Hepatocyte (in vitro differentiated cells): ENCODE measurements around the gene ADGRD1. TPM values are rescaled to one million over a fixed set of nuclear protein-coding genes. Genes with fewer than 3 reads are reported as not detected.

Experiments
- DNase-seq: peaks from one replicate; pipeline ENCODE4 v3.0.0-alpha.2; 2016; ENCODE audit warnings: low spot score
- H2AFZ ChIP-seq: fragments of 200-600 bp; sonication (generic); 2 replicates; pipeline ENCODE4 v1.6.0; 2016; ENCODE audit warnings: antibody characterized with exemption, mild to moderate bottlenecking
- H3K27ac ChIP-seq: fragments of 200-600 bp; sonication (generic); 2 replicates; pipeline ENCODE4 v1.5.1; 2016; ENCODE audit warnings: mild to moderate bottlenecking
- H3K27me3 ChIP-seq: fragments of 200-600 bp; sonication (generic); 2 replicates; pipeline ENCODE4 v1.6.1; 2016
- H3K36me3 ChIP-seq: fragments of 200-600 bp; sonication (generic); replicated peaks from 2 replicates; pipeline ENCODE4 v1.5.1; 2016; ENCODE audit warnings: low read depth; ENCODE audit not compliant: insufficient read depth
- H3K4me1 ChIP-seq: fragments of 200-600 bp; sonication (generic); 2 replicates; pipeline ENCODE4 v1.5.1; 2016; ENCODE audit warnings: mild to moderate bottlenecking, moderate library complexity; ENCODE audit not compliant: insufficient read depth
- H3K4me2 ChIP-seq: fragments of 200-600 bp; sonication (generic); 2 replicates; pipeline ENCODE4 v1.6.0; 2016
- H3K4me3 ChIP-seq: fragments of 200-600 bp; sonication (generic); 2 replicates; pipeline ENCODE4 v1.5.1; 2016; ENCODE audit warnings: mild to moderate bottlenecking
- H3K79me2 ChIP-seq: fragments of 200-600 bp; sonication (generic); 2 replicates; pipeline ENCODE4 v1.6.0; 2017; ENCODE audit warnings: mild to moderate bottlenecking
- H3K9me2 ChIP-seq: fragments of 200-600 bp; sonication (generic); replicated peaks from 2 replicates; pipeline ENCODE4 v1.6.0; 2017; ENCODE audit warnings: mild to moderate bottlenecking; ENCODE audit not compliant: insufficient read depth
- H3K9me3 ChIP-seq: fragments of 200-600 bp; sonication (generic); 2 replicates; pipeline ENCODE4 v1.5.1; 2016; ENCODE audit warnings: low read depth, mild to moderate bottlenecking
- H4K20me1 ChIP-seq: fragments of 200-600 bp; sonication (generic); 2 replicates; pipeline ENCODE4 v1.6.0; 2016; ENCODE audit warnings: mild to moderate bottlenecking; ENCODE audit not compliant: insufficient read depth, poor library complexity, severe bottlenecking
- EZH2 ChIP-seq: fragments of 200-600 bp; sonication (generic); IDR thresholded peaks from 2 replicates; pipeline ENCODE4 v1.6.1; 2016; ENCODE audit warnings: antibody characterized with exemption, mild to moderate bottlenecking, borderline replicate concordance
- EZH2phosphoT487 ChIP-seq: fragments of 200-600 bp; sonication (generic); IDR thresholded peaks from one replicate; pipeline ENCODE4 v1.6.1; 2018; ENCODE audit warnings: antibody characterized with exemption, mild to moderate bottlenecking, low read depth, moderate library complexity; ENCODE audit not compliant: unreplicated experiment, severe bottlenecking
- WGBS: methylation state at CpG from one replicate; pipeline ENCODE4 v1.1.6; 2016; ENCODE audit warnings: low lambda C conversion rate; ENCODE audit errors: missing lambda C conversion rate; 5-methylcytosine and 5-hydroxymethylcytosine counted together
- polyA plus RNA-seq: library from polyadenylated mRNA; unstranded; fragments of >200 nt; fragmentation: Nextera tagmentation; extraction: Ambion mirVana; gene quantifications from 2 replicates; pipeline ENCODE4 v1.2.1, GENCODE V29; 2016
- total RNA-seq: library from RNA; depleted of rRNA; stranded (reverse); fragments of >200 nt; gene quantifications from 2 replicates; pipeline ENCODE4 v1.2.3, GENCODE V29; 2014
- TF ChIP-seq, protein P1 (sequence below): fragments of 200-600 bp; sonication (generic); IDR thresholded peaks from 2 replicates; pipeline ENCODE4 v1.5.1; 2016; ENCODE audit warnings: antibody characterized with exemption, mild to moderate bottlenecking; ENCODE audit not compliant: poor library complexity

ADGRD1 gene
- total and polyA plus RNA-seq, 2 experiments from 2014 or later = 18.1 to 18.5 TPM

GRCh38 chr12:130975116-130975515 is 21.4 kb downstream of the ADGRD1 start:
- no peaks in the 10 kb centered on the region for H3K9me2 ChIP-seq
- H2AFZ ChIP-seq = no peak overlapping the region
- TF ChIP-seq EZH2phosphoT487 (no peak), EZH2 (no peak)
- TF ChIP-seq, protein P1, sequence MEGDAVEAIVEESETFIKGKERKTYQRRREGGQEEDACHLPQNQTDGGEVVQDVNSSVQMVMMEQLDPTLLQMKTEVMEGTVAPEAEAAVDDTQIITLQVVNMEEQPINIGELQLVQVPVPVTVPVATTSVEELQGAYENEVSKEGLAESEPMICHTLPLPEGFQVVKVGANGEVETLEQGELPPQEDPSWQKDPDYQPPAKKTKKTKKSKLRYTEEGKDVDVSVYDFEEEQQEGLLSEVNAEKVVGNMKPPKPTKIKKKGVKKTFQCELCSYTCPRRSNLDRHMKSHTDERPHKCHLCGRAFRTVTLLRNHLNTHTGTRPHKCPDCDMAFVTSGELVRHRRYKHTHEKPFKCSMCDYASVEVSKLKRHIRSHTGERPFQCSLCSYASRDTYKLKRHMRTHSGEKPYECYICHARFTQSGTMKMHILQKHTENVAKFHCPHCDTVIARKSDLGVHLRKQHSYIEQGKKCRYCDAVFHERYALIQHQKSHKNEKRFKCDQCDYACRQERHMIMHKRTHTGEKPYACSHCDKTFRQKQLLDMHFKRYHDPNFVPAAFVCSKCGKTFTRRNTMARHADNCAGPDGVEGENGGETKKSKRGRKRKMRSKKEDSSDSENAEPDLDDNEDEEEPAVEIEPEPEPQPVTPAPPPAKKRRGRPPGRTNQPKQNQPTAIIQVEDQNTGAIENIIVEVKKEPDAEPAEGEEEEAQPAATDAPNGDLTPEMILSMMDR = no peak
- H3K4me2 ChIP-seq = no peak overlapping the region
- no peaks in the 10 kb centered on the region for H3K79me2 ChIP-seq
- H3K36me3 ChIP-seq = no peaks in the 10 kb centered on the region
- no peak for DNase-seq
- no peak overlapping the region for H3K4me3 ChIP-seq
- H3K9me3 ChIP-seq = no peaks in the 10 kb centered on the region
- WGBS = 75% methylated on average over 7 of the region's 7 CpGs
- no peaks in the 10 kb centered on the region for H3K27me3 ChIP-seq
- no peak overlapping the region for H3K27ac ChIP-seq
- peaks cover 19% of the 10 kb centered on the region for H3K4me1 ChIP-seq
- no peaks in the 10 kb centered on the region for H4K20me1 ChIP-seq

GRCh38 chr12:130976171-130976720 is 22.5 kb downstream of the ADGRD1 start:
- Histone ChIP-seq H3K4me2 (no peak overlapping the region), H3K27me3 (no peaks in the 10 kb centered on the region), H3K27ac (no peak overlapping the region), H3K36me3 (no peaks in the 10 kb centered on the region), H3K4me1 (peaks cover 21% of the 10 kb centered on the region), H3K9me3 (no peaks in the 10 kb centered on the region), H3K9me2 (no peaks in the 10 kb centered on the region), H2AFZ (no peak overlapping the region), H3K79me2 (no peaks in the 10 kb centered on the region), H4K20me1 (no peaks in the 10 kb centered on the region), H3K4me3 (no peak overlapping the region)
- WGBS = 93% methylated on average over 15 of the region's 15 CpGs
- TF ChIP-seq EZH2 (no peak), EZH2phosphoT487 (no peak)
- TF ChIP-seq, protein P1 = no peak
- DNase-seq = no peak

DNA sequence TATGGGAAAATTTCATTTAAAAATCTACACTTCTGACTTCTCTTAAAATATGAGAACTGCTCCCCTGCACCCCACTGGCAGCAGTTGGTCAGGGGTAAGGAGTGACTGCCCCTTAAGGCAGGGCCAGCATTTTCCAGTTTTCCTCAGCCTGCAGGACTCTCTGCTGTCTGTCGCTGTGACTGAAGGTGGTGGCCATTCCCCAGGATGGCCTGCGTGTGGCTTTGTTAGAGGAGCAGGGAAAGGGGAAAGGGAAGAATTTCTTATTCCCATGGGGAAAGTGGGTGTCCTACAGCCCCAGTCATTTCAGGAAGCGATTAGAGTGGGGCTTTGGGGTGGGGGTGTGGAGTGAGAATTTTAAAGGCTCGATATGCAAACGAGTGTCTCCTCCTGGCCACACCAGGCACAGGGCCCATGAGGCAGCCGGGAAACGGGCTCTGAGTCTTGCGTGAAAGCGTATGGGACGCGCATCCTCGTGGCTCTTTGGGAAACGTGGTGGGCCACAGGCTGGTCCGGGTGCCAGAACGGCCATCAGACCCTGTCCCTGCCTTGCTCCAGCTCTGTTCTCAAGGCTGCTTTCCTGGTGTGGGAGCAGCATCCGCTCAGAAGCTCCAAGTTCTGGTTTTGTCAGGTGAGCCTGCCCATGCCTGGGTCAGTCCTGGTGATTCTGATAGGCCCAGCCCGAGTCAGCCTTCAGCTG is 23.5 kb downstream of the ADGRD1 start:
- Histone ChIP-seq H3K9me2 (no peaks in the 10 kb centered on the region), H3K9me3 (no peaks in the 10 kb centered on the region), H3K79me2 (no peaks in the 10 kb centered on the region), H3K4me1 (peaks cover 25% of the 10 kb centered on the region), H3K4me2 (no peak overlapping the region), H3K27ac (no peak overlapping the region), H3K27me3 (no peaks in the 10 kb centered on the region), H3K4me3 (no peak overlapping the region), H2AFZ (no peak overlapping the region), H4K20me1 (no peaks in the 10 kb centered on the region), H3K36me3 (no peaks in the 10 kb centered on the region)
- DNase-seq = no peak
- WGBS = 90% methylated on average over 17 of the region's 17 CpGs
- TF ChIP-seq EZH2 (no peak), EZH2phosphoT487 (no peak)
- TF ChIP-seq, protein P1 = no peak
